Mesendoderm (in vitro differentiated cells): ENCODE measurements around the gene NAT10.

ENCODE experiments used
- DNase-seq: peaks from one replicate; pipeline ENCODE4 v3.0.0; 2013
- H2AK5ac ChIP-seq: 2 replicates; pipeline ENCODE4 v1.6.1; 2013; ENCODE audit warnings: low read length, inconsistent platforms
- H2BK120ac ChIP-seq: 2 replicates; pipeline ENCODE4 v1.6.1; 2013; ENCODE audit warnings: low read depth, mild to moderate bottlenecking, low read length, moderate library complexity, mixed read lengths
- H2BK15ac ChIP-seq: replicated peaks from 2 replicates; pipeline ENCODE4 v1.6.1; 2013; ENCODE audit warnings: low read depth, mild to moderate bottlenecking, moderate library complexity
- H2BK5ac ChIP-seq: 2 replicates; pipeline ENCODE4 v1.6.1; 2013; ENCODE audit warnings: low read length, inconsistent platforms
- H3K18ac ChIP-seq: 2 replicates; pipeline ENCODE4 v1.6.1; 2013; ENCODE audit warnings: mild to moderate bottlenecking, low read length, mixed read lengths
- H3K23ac ChIP-seq: one replicate; pipeline ENCODE4 v1.6.1; 2013; ENCODE audit warnings: low read length
- H3K27ac ChIP-seq: 2 replicates; pipeline ENCODE4 v1.5.1; 2013; ENCODE audit warnings: low read depth, mild to moderate bottlenecking, inconsistent platforms, low read length, moderate library complexity
- H3K27me3 ChIP-seq: 2 replicates; pipeline ENCODE4 v1.6.1; 2013; ENCODE audit warnings: low read length, control low read depth, mild to moderate bottlenecking, inconsistent platforms; ENCODE audit not compliant: insufficient read depth, poor library complexity
- H3K36me3 ChIP-seq: 2 replicates; pipeline ENCODE4 v1.6.1; 2013; ENCODE audit warnings: low read length, inconsistent platforms; ENCODE audit not compliant: control insufficient read depth, insufficient read depth
- H3K4ac ChIP-seq: one replicate; pipeline ENCODE4 v1.6.1; 2013; ENCODE audit warnings: low read depth, mild to moderate bottlenecking, low read length, moderate library complexity
- H3K4me1 ChIP-seq: 2 replicates; pipeline ENCODE4 v1.6.1; 2013; ENCODE audit warnings: low read depth, low read length, inconsistent platforms; ENCODE audit not compliant: control insufficient read depth
- H3K4me2 ChIP-seq: 2 replicates; pipeline ENCODE4 v1.6.1; 2013; ENCODE audit warnings: low read length
- H3K4me3 ChIP-seq: 2 replicates; pipeline ENCODE4 v1.5.1; 2013; ENCODE audit warnings: mild to moderate bottlenecking, low read length
- H3K56ac ChIP-seq: one replicate; pipeline ENCODE4 v1.6.1; 2013; ENCODE audit warnings: low read length
- H3K79me1 ChIP-seq: 2 replicates; pipeline ENCODE4 v1.6.1; 2013; ENCODE audit warnings: low read length, inconsistent platforms
- H3K79me2 ChIP-seq: 2 replicates; pipeline ENCODE4 v1.6.1; 2013; ENCODE audit warnings: mild to moderate bottlenecking, low read length; ENCODE audit not compliant: control insufficient read depth, insufficient read depth
- H3K9ac ChIP-seq: 2 replicates; pipeline ENCODE4 v1.6.1; 2013; ENCODE audit warnings: low read length, inconsistent platforms
- H4K5ac ChIP-seq: one replicate; pipeline ENCODE4 v1.6.1; 2013; ENCODE audit warnings: low read length
- H4K8ac ChIP-seq: one replicate; pipeline ENCODE4 v1.6.1; 2013; ENCODE audit warnings: low read depth, mild to moderate bottlenecking, control low read depth, low read length, moderate library complexity
- WGBS: extraction: QIAGEN DNeasy Blood & Tissue Kit; methylation state at CpG from one replicate; pipeline ENCODE4 v1.1.7; 2013; ENCODE audit warnings: low lambda C conversion rate, missing lambda C conversion rate; ENCODE audit not compliant: insufficient coverage; ENCODE audit errors: extremely low coverage; 5-methylcytosine and 5-hydroxymethylcytosine counted together

NAT10 gene

DNA sequence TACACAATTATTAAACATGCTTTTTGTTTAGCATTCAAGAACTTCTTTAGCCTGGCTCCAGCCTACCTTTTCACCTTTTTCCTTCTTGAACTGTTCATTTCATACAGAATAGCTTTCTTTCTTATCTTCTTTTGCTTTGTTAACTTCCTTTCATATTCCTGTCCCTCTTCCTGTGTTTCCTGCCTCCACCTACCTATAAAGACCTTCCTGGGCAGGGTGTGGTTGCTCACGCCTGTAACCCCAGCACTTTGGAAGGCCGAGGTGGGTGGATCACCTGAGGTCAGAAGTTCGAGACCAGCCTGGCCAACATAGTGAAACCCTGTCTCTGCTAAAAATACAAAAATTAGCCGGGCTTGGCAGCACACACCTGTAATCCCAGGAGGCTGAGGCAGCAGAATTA lies 31.0 kb upstream of the NAT10 start:
- WGBS = no CpG with 5 or more reads among the region's 4 CpGs
- H3K27ac ChIP-seq = no peak overlapping the region

DNA sequence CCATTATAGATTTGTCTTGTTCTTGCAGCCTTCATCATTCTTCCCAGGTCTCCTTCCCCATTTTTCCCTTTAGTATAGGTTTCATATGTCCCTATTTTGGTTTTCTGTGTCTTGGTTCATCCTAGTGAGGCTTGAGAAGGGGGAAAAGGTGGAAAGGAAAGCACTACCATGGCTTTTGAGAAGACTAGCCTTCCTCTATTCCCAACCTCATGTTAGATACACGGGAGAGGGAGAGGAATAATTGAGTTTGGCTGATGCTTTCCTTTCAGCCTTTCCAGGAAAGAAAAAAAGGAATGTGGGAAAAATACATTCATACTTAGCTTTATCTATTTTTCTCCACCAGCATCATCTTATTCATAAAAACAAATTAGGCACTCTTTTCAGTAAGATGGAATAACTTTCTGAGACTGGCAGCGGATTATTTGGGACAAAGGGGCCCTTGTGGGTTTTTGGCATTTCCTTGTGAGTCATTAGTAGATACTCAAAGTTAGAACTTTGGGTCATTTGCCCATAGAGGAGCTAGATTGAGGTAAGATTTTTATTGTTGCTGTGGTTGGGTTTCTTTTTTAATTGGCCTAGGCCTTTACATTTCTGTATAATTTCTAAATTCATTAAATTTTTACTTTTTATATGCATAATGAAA lies 30.1 kb upstream of the NAT10 start:
- Histone ChIP-seq H2BK120ac (no peak overlapping the region), H3K9ac (no peak overlapping the region), H2BK15ac (no peak overlapping the region), H3K4me2 (no peak overlapping the region), H3K23ac (no peak overlapping the region), H3K36me3 (peaks cover 9% of the 10 kb centered on the region), H3K4ac (no peak overlapping the region), H3K79me1 (peaks cover 7% of the 10 kb centered on the region), H3K27ac (no peak overlapping the region), H4K5ac (no peak overlapping the region), H3K18ac (no peak overlapping the region), H2AK5ac (no peak overlapping the region), H3K27me3 (no peaks in the 10 kb centered on the region), H3K4me1 (no peaks in the 10 kb centered on the region), H3K4me3 (no peak overlapping the region), H2BK5ac (no peak overlapping the region), H3K79me2 (peaks cover 36% of the 10 kb centered on the region), H4K8ac (no peak overlapping the region), H3K56ac (no peak overlapping the region)
- WGBS = no CpG with 5 or more reads among the region's 2 CpGs
- no peak for DNase-seq

More for the DNA sequence above, 31.0 kb upstream of the NAT10 start:
- Histone ChIP-seq H3K79me2 (peaks cover 42% of the 10 kb centered on the region), H3K18ac (no peak overlapping the region), H2BK5ac (no peak overlapping the region), H3K4me3 (no peak overlapping the region), H2BK15ac (no peak overlapping the region), H4K5ac (no peak overlapping the region), H2AK5ac (no peak overlapping the region), H4K8ac (no peak overlapping the region), H3K4me1 (no peaks in the 10 kb centered on the region), H3K27me3 (no peaks in the 10 kb centered on the region), H3K9ac (no peak overlapping the region), H3K56ac (no peak overlapping the region), H3K4me2 (no peak overlapping the region), H2BK120ac (no peak overlapping the region), H3K4ac (no peak overlapping the region), H3K79me1 (peaks cover 7% of the 10 kb centered on the region), H3K36me3 (peaks cover 8% of the 10 kb centered on the region), H3K23ac (no peak overlapping the region)
- DNase-seq = no peak

DNA sequence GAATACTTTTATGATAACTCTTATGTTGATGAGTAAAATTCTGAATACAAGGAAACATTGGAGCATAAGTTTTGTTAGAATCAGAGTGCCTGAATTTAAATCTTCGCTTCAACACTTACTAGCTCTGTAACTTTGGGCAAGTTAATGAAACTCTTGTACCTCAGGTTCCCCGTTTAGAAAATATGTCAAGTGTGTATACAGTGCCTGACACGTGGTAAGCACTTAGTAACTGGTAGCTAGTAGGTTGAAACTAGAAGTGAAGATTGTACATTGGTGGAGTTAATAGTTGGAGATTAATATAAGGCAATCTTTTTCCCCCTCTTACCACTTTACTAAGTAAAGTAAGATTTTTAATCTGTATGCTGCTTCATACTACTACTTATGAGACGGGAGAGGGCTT lies 24.8 kb upstream of the NAT10 start:
- H3K27me3 ChIP-seq = no peaks in the 10 kb centered on the region
- H3K23ac ChIP-seq = no peak overlapping the region
- H3K4me1 ChIP-seq = no peaks in the 10 kb centered on the region
- DNase-seq = no peak
- no CpG with 5 or more reads among the region's 4 CpGs for WGBS
- peaks cover 11% of the 10 kb centered on the region for H3K36me3 ChIP-seq
- peaks cover 8% of the 10 kb centered on the region for H3K79me1 ChIP-seq
- H3K79me2 ChIP-seq = peaks cover 12% of the 10 kb centered on the region
- no peak overlapping the region for H4K5ac ChIP-seq
- H2BK15ac ChIP-seq = no peak overlapping the region
- H3K18ac ChIP-seq = no peak overlapping the region
- no peak overlapping the region for H3K27ac ChIP-seq
- no peak overlapping the region for H3K4me2 ChIP-seq
- H3K4ac ChIP-seq = no peak overlapping the region
- H4K8ac ChIP-seq = no peak overlapping the region
- H3K9ac ChIP-seq = no peak overlapping the region
- no peak overlapping the region for H3K56ac ChIP-seq
- no peak overlapping the region for H3K4me3 ChIP-seq
- H2AK5ac ChIP-seq = no peak overlapping the region
- no peak overlapping the region for H2BK120ac ChIP-seq
- no peak overlapping the region for H2BK5ac ChIP-seq

DNA sequence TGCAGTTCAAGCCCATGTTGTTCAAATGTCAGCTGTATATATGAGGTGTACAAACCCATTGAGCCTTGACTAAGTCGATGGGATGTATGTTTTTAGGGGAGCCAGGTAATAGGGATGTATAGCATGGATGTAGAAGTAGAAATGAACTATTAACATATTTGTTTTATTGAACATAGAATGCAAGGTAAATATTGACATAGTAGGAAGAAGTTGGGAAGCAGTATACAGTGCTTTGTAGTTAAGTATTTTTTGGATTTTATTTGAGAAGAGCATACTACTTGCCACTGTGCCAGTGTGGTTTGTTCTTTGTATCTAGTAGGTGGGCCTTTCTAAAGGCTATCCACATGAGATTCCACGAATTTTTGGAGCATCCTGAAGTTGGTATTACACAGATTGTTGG lies 20.8 kb upstream of the NAT10 start:
- no peak overlapping the region for H2BK120ac ChIP-seq
- H3K79me1 ChIP-seq = peaks cover 5% of the 10 kb centered on the region
- DNase-seq = no peak
- H3K36me3 ChIP-seq = peaks cover 11% of the 10 kb centered on the region
- no peak overlapping the region for H4K8ac ChIP-seq
- no peaks in the 10 kb centered on the region for H3K27me3 ChIP-seq
- H2BK15ac ChIP-seq = no peak overlapping the region
- H3K79me2 ChIP-seq = peaks cover 7% of the 10 kb centered on the region
- H2BK5ac ChIP-seq = no peak overlapping the region
- H3K27ac ChIP-seq = no peak overlapping the region
- no peak overlapping the region for H3K23ac ChIP-seq
- H3K4ac ChIP-seq = no peak overlapping the region
- no peak overlapping the region for H3K56ac ChIP-seq
- no peak overlapping the region for H2AK5ac ChIP-seq
- H3K4me1 ChIP-seq = no peaks in the 10 kb centered on the region
- H3K9ac ChIP-seq = no peak overlapping the region
- WGBS = no CpG with 5 or more reads among the region's 2 CpGs
- no peak overlapping the region for H3K18ac ChIP-seq
- no peak overlapping the region for H3K4me2 ChIP-seq
- no peak overlapping the region for H4K5ac ChIP-seq
- H3K4me3 ChIP-seq = no peak overlapping the region

DNA sequence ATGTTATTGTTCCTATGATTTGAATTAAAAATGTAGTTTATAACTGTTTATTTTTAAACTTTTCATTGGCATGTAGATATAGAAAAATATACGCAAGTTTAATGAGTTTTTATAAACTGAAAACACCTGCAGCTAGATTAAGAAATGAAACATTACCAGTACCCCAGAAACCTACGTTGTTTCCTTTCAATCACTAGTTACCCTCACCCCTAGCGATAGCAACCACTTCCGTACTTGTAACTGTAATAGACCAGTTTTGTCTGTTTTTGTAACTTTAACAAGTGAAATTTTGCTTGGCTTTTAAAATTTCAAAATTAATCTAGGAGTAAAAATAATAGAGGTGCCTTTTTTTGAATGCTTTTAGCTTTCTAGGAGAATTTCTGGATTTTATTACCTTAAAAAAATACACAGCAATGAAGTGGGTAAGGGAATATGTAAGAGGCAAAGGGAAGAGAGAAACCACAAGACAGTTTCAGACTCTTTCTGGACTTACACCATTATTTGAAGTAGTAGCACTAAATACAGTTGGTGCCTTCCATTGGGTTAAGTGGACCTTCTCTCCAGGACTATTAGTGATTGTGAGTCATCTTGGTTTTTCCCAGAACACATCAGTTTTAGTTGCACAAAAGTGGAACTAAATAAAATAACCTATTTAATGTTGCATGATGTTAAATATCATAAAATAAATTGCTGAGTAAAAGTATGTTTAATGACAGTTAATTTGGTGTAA lies 18.7 kb upstream of the NAT10 start:
- DNase-seq = no peak
- WGBS = no CpG with 5 or more reads among the region's 4 CpGs
- no peak overlapping the region for H3K4me3 ChIP-seq

More for the DNA sequence above, 18.7 kb upstream of the NAT10 start:
- Histone ChIP-seq H3K56ac (no peak overlapping the region), H3K36me3 (peaks cover 11% of the 10 kb centered on the region), H2BK5ac (no peak overlapping the region), H3K4me1 (no peaks in the 10 kb centered on the region), H3K18ac (no peak overlapping the region), H2BK120ac (no peak overlapping the region), H3K79me1 (peaks cover 5% of the 10 kb centered on the region), H3K4me2 (no peak overlapping the region), H3K27me3 (no peaks in the 10 kb centered on the region), H4K5ac (no peak overlapping the region), H3K9ac (no peak overlapping the region), H3K23ac (no peak overlapping the region), H4K8ac (no peak overlapping the region), H2BK15ac (no peak overlapping the region), H3K27ac (no peak overlapping the region), H2AK5ac (no peak overlapping the region), H3K4ac (no peak overlapping the region), H3K79me2 (peaks cover 7% of the 10 kb centered on the region)
